Activated CD4-positive, alpha-beta T cell treated with anti-CD3 and anti-CD28 coated beads for 36 hours (primary cell): ENCODE results near the gene ELFN1. TPM values are rescaled to one million over a fixed set of nuclear protein-coding genes. Genes with fewer than 3 reads are reported as not detected.
A peak's percentile ranks its signal among the peaks of the same experiment; 100 is the strongest.

Source experiments
- ATAC-seq: fragments of 200-7000 bp; cut with Tn5 transposase; one replicate; pipeline ENCODE4 v1.10.0; 2021; ENCODE audit warnings: mild to moderate bottlenecking, moderate library complexity
- CTCF ChIA-PET: fragments of 350-600 bp; sonication (Branson Sonifier 250); formaldehyde crosslinking; loops from one replicate; lab custom pipeline; 2021; ENCODE audit warnings: antibody characterized with exemption; lab: Charles Lee
- POLR2A ChIA-PET: fragments of 350-600 bp; sonication (Branson Sonifier 250); formaldehyde crosslinking; loops from one replicate; lab custom pipeline; 2021; ENCODE audit warnings: antibody characterized with exemption, inconsistent platforms; lab: Charles Lee
- DNase-seq: peaks from one replicate; pipeline ENCODE4 v3.0.0-alpha.2; 2020
- H3K27ac Mint-ChIP-seq: one replicate; pipeline ENCODE4 v1.8.0; 2021; ENCODE audit warnings: mixed read lengths
- H3K27me3 Mint-ChIP-seq: one replicate; pipeline ENCODE4 v1.8.0; 2021; ENCODE audit warnings: mixed read lengths
- H3K36me3 Mint-ChIP-seq: one replicate; pipeline ENCODE4 v1.8.0; 2021; ENCODE audit warnings: low read depth, mixed read lengths
- H3K4me1 Mint-ChIP-seq: one replicate; pipeline ENCODE4 v1.8.0; 2021; ENCODE audit warnings: mixed read lengths
- H3K4me3 Mint-ChIP-seq: one replicate; pipeline ENCODE4 v1.8.0; 2021; ENCODE audit warnings: mild to moderate bottlenecking, moderate library complexity, mixed read lengths
- H3K9me3 Mint-ChIP-seq: one replicate; pipeline ENCODE4 v1.8.0; 2021; ENCODE audit warnings: low read depth, mixed read lengths
- intact Hi-C, 2 experiments: fragments of 100-400 bp; cut with DNase I in 1 of 2; cut with micrococcal nuclease in 1 of 2; formaldehyde crosslinking; loops; one replicate each; pipeline versions ENCODE4 v1.14.2 to v1.15.1; 2022 to 2024; cut with DNase I, micrococcal nuclease
- total RNA-seq, 2 experiments: library from RNA; stranded (reverse); gene quantifications; one replicate each; pipeline ENCODE4 v1.2.3, GENCODE V29; 2021

ELFN1 gene
- total RNA-seq: under 1 TPM; 0.05 to 0.09 TPM

DNA sequence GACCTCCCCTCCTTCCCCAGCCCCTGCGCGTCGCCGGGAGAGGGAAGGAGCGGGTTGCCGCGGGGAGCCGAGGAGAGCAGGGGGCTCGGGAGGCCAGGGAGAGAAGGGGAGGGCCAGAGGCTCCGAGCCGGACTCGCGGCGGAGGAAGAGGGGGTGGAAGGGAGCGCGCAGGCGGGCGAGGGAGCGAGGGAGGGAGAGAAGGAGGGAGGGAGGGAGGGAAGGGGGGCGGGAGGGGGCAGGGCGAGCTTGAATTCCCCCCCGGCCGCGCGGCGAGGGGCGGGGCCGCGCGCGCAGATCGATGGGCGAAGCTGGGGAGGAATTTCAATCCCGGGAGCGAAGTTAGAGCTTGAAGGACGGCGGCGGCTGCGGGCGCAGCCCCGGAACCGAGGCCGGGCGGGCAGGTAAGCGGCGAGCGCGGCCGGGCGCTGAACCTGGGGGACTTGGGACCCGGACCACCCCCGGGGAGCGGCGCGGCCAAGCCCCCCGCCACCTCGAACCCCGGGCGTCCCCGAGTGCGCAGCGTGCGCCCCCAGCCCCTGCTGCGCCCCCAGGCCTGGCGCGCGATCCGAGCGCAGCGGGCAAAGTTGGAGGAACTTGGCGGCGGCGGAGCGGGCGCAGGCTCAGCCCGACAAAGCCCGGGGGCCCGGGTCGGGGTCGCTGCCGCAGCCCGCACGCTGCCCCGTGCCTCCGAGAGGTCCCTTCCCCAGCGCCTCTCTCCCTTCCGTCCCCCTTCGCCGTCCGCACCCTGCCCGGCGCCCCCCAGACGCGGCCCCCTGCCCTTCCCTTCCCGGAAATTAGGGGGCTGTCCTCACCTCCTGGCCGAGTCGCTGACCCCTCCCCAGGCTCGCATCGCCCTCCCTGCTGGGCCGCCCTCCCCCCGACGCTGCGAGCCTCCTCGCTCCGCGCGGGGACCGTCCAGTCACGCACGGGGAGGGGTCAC, at the start of gene ELFN1:
Gene ELFN1, plus strand, starts transcription at position 324 of the 940 bp plus-strand sequence. CDS start 74,320 bp downstream, outside the sequence.
- Mint-ChIP-seq H3K36me3 (no peaks in the 10 kb centered on the region), H3K27me3 (peaks cover 21% of the 10 kb centered on the region), H3K4me1 (peaks cover 6% of the 10 kb centered on the region), H3K27ac (no peak within 1 kb of the TSS), H3K4me3 (no peak within 1 kb of the TSS), H3K9me3 (no peaks in the 10 kb centered on the region)
- ChIA-PET POLR2A (no interaction called here), CTCF (no interaction called here)
- peak; percentile 15 for DNase-seq
- intact Hi-C loops: loop anchor here (5.0 to 10.0 kb wide), 6 partner anchors 85 to 682 kb away; partner anchors contain the start of genes EIF3B (in 1 of the 2), MAD1L1 (in 1 of the 2) and UNCX (in 1 of the 2)
- ATAC-seq: no peak

DNA sequence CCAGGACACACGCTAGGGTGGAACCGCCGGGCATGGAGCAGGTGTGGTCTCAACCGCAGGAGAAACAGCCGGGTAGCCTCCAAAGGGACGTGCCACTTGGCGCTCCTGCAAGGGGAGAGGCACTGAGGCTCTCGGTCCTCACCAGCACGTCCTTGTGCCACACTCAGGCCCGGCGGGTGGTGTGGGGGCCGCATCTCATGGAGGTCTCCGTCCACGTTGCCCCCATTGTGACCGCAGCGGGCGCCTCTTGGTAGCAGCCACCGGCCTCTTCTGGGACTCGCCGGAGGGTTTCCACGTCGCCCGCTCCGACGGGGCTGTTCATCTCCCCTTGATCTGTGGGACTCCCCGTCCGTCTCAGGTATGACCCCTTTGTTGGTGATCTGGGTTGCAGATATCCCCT, 49.2 kb upstream of the ELFN1 start:
- Mint-ChIP-seq H3K4me3 (no peak overlapping the region), H3K4me1 (no peaks in the 10 kb centered on the region), H3K9me3 (no peaks in the 10 kb centered on the region), H3K36me3 (no peaks in the 10 kb centered on the region), H3K27ac (no peak overlapping the region), H3K27me3 (no peaks in the 10 kb centered on the region)
- CTCF ChIA-PET: no interaction called here
- POLR2A ChIA-PET: no interaction called here
- intact Hi-C loops: no loop called here
- no peak for DNase-seq
- ATAC-seq: no peak

DNA sequence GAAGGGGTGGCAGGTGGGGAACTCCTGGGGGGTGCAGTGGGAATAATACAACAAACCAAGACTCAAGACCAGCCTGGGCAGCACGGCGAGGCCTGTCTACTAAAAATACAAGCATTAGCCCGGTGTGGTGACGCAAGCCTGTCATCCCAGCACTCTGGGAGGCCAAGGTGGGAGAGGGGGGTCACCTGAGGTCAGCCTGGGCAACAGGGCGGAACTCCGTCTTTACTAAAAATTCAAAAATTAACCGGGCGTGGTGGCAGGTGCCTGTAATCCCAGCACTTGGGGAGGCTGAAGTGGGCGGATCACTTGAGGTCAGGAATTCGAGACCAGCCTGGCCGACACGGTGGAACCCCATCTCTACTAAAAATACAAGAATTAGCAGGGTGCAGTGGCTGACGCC, 48.4 kb upstream of the ELFN1 start:
- no peaks in the 10 kb centered on the region for H3K4me1 Mint-ChIP-seq
- no peak for ATAC-seq
- CTCF ChIA-PET: no interaction called here

DNA sequence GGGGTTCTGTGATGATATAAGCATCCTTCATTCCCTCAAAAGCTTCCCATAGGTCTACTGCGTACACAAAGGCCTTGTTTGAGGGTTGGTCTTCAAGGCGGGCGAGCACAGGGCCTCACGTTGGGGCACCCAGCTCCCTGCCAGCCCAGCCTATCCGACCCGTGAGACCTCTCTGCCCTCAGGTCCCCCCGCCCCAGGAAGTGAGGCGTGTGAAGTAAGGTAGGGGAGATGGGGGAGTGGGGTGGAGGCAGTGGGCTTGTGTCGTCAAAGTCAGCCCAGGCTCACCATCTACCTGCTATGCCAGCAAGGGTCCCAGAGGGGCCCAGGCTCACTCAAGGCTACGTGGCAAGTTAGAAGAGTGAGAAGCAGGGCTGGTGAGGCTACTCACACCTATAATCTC, 47.6 kb upstream of the ELFN1 start:
- Mint-ChIP-seq H3K27me3 (no peaks in the 10 kb centered on the region), H3K4me3 (no peak overlapping the region), H3K27ac (no peak overlapping the region), H3K9me3 (peaks cover 1% of the 10 kb centered on the region), H3K36me3 (no peaks in the 10 kb centered on the region), H3K4me1 (no peaks in the 10 kb centered on the region)
- ChIA-PET CTCF (no interaction called here), POLR2A (no interaction called here)
- no peak for ATAC-seq
- DNase-seq: no peak
- intact Hi-C loops: no loop called here

More for the DNA sequence above, 48.4 kb upstream of the ELFN1 start:
- POLR2A ChIA-PET: no interaction called here
- DNase-seq: no peak
- no peak overlapping the region for H3K27ac Mint-ChIP-seq
- H3K9me3 Mint-ChIP-seq: peaks cover 1% of the 10 kb centered on the region
- intact Hi-C loops: no loop called here
- H3K36me3 Mint-ChIP-seq: no peaks in the 10 kb centered on the region
- H3K27me3 Mint-ChIP-seq: no peaks in the 10 kb centered on the region
- H3K4me3 Mint-ChIP-seq: no peak overlapping the region

DNA sequence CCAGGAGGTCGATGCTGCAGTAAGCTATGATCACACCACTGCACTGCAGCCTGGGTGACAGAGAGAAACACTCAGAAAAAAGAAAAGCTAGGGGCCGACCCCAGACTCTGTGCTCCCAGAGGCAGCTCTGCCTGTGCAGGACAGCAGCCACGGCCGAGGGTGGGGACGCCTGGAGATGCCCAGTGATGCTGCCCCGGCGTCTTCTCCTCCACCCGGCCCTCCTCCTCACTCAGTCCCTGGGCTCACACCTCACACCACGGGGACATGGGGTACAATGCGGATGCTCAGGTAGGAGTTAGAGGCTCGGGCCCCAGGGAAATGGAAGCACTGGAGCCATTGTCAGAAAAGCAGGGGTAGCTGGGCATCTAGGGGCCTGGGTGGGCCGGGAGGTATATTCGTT, 46.3 kb upstream of the ELFN1 start:
- Mint-ChIP-seq H3K27ac (no peak overlapping the region), H3K4me1 (no peaks in the 10 kb centered on the region), H3K4me3 (no peak overlapping the region), H3K27me3 (no peaks in the 10 kb centered on the region), H3K9me3 (peaks cover 2% of the 10 kb centered on the region), H3K36me3 (no peaks in the 10 kb centered on the region)
- CTCF ChIA-PET: no interaction called here
- POLR2A ChIA-PET: no interaction called here
- intact Hi-C loops: no loop called here
- ATAC-seq: no peak
- DNase-seq: no peak

DNA sequence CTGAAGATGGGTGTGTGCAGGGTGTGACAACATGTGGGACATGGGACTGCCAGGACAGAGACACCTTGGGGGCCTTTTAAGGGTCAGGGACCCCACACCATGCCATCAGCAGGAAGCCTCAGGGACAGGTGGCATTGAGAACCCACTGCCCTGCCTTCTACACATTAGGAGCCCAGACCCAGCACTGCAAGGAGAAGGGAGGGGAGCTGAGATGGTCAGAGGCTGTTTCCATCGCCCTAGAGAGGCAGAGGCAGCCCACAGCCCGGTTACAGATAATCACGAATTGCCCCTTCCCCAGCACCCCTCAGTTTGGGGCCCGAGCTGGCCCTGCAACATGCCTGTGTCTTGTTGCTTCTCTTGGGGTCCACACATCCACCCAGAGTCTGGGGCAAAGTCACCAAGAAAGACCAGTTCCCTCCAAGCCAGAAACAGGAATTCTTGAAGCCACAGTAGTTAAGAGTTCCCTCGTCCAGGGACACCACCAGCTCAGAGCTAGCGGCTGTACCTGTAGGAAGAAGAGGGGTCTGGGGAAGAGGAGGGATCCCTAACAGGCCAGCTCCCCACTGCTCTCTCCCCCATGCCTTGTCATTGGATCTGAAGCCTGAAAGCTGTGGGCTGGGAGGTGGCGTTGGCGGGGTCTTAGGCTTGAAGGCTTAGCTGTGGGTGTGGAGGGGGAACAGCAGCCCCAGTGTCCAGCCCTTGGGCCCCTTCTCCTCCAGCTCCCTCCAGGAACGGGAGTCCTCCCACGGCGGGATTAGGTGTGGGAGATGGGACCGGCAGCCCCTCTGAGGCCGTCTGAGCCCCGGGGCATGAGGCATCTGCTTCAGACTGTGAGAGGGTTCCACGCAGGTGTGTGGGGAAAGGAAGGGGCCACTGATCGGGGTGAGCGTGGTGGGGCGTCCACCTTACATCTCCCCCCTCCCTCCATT, 44.8 kb upstream of the ELFN1 start:
- H3K27me3 Mint-ChIP-seq: peaks cover 2% of the 10 kb centered on the region
- H3K4me1 Mint-ChIP-seq: no peaks in the 10 kb centered on the region
- no peak overlapping the region for H3K4me3 Mint-ChIP-seq
- peaks cover 5% of the 10 kb centered on the region for H3K9me3 Mint-ChIP-seq
- ChIA-PET CTCF (interaction anchor here (0.9 kb wide), 1 partner anchor 44 kb away, joined by 3 read pairs; no protein-coding TSS in a partner anchor), POLR2A (no interaction called here)
- no peak overlapping the region for H3K27ac Mint-ChIP-seq
- H3K36me3 Mint-ChIP-seq: no peaks in the 10 kb centered on the region
- intact Hi-C loops: no loop called here
- DNase-seq: no peak
- no peak for ATAC-seq

DNA sequence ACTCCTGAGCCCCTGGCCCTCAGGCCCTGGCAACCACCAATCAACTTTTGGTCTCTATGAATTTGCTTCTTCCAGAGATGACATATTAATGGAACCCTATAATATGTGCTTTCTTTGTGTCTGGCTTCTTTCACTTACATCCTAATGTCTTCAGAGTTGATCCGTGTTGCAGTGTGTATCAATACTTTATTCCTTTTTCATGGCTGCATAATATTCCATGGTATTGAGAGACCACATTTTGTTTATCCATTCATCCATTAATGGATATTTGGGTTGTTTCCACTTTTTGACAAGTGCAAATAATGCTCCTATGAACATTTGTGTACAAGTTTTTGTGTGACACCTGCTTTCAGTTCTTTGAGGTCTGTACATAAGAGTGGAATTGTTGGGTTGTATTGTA, 43.3 kb upstream of the ELFN1 start:
- no peak overlapping the region for H3K4me3 Mint-ChIP-seq
- peaks cover 5% of the 10 kb centered on the region for H3K9me3 Mint-ChIP-seq
- DNase-seq (no peak), ATAC-seq (no peak)
- H3K36me3 Mint-ChIP-seq: no peaks in the 10 kb centered on the region
- POLR2A ChIA-PET: no interaction called here
- H3K27ac Mint-ChIP-seq: no peak overlapping the region
- intact Hi-C loops: no loop called here
- peaks cover 9% of the 10 kb centered on the region for H3K27me3 Mint-ChIP-seq
- CTCF ChIA-PET: interaction anchor here (0.6 kb wide), 1 partner anchor 959 kb away, joined by 3 read pairs; no protein-coding TSS in a partner anchor
- H3K4me1 Mint-ChIP-seq: no peaks in the 10 kb centered on the region

DNA sequence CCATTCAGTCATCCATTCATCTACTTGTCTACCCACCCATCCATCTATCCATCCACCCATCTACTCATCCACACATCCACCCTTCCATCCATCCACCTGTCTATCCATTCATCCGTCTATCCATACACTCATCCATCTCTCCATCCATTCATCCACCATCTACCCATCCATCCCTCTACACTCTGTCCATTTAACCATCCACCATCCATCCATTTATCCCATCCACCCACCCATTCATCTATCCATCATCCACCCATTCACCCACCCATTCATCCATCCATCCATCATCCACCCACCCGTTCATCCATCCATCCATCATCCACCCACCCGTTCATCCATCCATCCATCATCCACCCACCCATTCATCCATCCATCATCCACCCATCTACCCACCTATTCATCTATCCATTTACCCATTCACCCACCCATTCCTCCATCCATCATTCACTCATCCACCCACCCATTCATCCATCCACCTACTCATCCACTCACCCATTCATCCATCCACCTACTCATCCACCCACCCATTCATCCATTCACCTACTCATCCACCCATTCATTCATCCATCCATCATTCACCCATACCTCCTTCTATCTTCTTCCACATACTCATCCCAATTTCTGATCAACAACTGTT, 39.3 kb upstream of the ELFN1 start:
- ATAC-seq: no peak
- Mint-ChIP-seq H3K4me1 (no peaks in the 10 kb centered on the region), H3K9me3 (peaks cover 13% of the 10 kb centered on the region), H3K4me3 (no peak overlapping the region), H3K27ac (peak overlapping the region; percentile 2), H3K27me3 (peaks cover 9% of the 10 kb centered on the region), H3K36me3 (no peaks in the 10 kb centered on the region)
- ChIA-PET POLR2A (no interaction called here), CTCF (no interaction called here)
- intact Hi-C loops: no loop called here
- DNase-seq: no peak

DNA sequence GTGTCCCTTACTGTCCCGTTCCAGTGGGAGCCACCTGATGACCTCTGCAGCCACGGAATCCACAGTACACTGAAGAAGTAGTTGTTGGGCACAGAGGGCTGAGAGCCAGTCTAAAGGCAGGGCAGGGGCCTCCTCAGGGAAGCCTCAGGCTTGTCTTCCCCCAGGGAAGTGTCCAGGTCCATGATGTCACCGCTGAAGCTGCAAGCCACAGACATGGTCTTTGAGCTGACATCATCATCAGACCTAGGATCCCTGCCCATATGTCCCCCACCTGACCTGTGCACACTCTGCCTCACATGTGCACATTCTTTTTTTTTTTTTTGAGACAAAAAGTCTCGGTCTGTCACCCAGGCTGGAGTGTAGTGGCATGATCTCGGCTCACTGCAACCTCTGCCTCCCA, 38.4 kb upstream of the ELFN1 start:
- H3K4me1 Mint-ChIP-seq: no peaks in the 10 kb centered on the region
- intact Hi-C loops: no loop called here
- peaks cover 12% of the 10 kb centered on the region for H3K9me3 Mint-ChIP-seq
- DNase-seq: no peak
- no peak overlapping the region for H3K4me3 Mint-ChIP-seq
- no peak overlapping the region for H3K27ac Mint-ChIP-seq
- ChIA-PET CTCF (no interaction called here), POLR2A (no interaction called here)
- peaks cover 9% of the 10 kb centered on the region for H3K27me3 Mint-ChIP-seq
- no peak for ATAC-seq
- H3K36me3 Mint-ChIP-seq: no peaks in the 10 kb centered on the region

DNA sequence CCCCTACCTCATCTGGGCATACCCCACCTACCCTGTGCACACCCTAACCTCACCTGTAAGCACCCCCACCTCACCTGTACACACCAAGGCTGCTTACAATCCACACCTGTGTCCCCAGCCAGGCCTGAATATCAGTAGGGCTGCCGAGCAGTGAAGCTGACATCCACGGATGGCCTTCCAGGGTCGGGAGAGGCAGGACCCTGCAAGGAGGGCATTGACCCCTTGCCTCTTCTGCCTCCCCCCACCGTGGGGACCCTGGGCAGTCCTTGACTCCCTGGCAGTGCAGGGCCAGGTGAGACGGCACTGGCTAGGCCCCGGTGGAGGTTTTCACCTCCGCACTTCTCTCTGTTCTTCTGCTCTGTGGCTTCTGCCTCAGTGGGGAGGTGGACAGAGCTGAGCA, 37.6 kb upstream of the ELFN1 start:
- peaks cover 9% of the 10 kb centered on the region for H3K27me3 Mint-ChIP-seq
- no peaks in the 10 kb centered on the region for H3K4me1 Mint-ChIP-seq
- no peak for ATAC-seq
- ChIA-PET CTCF (no interaction called here), POLR2A (no interaction called here)
- H3K27ac Mint-ChIP-seq: no peak overlapping the region
- intact Hi-C loops: no loop called here
- H3K36me3 Mint-ChIP-seq: peaks cover 1% of the 10 kb centered on the region
- DNase-seq: no peak
- peaks cover 15% of the 10 kb centered on the region for H3K9me3 Mint-ChIP-seq
- H3K4me3 Mint-ChIP-seq: no peak overlapping the region
